ENCODE measurements around the gene HLA-DQA1. TPM values are rescaled to one million over a fixed set of nuclear protein-coding genes. Genes with fewer than 3 reads are reported as not detected.
A peak's percentile ranks its signal among the peaks of the same experiment; 100 is the strongest.

HLA-DQA1 gene
- total RNA-seq, 1 donor from 2014 or later, result 6.3 TPM

DNA sequence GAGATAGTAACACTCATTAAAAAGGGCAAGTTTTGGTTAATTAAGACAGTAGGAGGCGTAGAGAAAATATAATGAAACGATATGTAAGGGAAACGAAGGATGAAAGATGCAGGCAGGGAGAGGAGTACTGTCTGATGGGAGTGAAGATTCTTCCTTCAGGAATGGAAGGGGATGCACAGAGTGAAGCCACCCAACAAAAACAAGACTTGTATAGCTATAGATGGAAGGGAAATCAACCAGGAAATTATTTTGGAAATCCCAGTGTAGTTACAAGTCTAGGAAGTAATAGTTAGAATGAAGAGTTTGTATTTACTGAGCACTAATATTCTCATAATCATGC lies 27.8 kb upstream of the HLA-DQA1 start:
- H3K4me1 Mint-ChIP-seq (ENCODE audit: low read depth), result peaks cover 16% of the 10 kb centered on the region
- H3K9me3 Mint-ChIP-seq, result no peaks in the 10 kb centered on the region
- no peak for DNase-seq (ENCODE audit: low spot score)
- intact Hi-C loops (cut with micrococcal nuclease), result loop anchor here (10.0 kb wide), 1 partner anchor 735 kb away; no protein-coding TSS in a partner anchor
- peaks cover 10% of the 10 kb centered on the region for H3K27me3 Mint-ChIP-seq (ENCODE audit: low read depth)
- no peak overlapping the region for H3K27ac Mint-ChIP-seq
- no peak overlapping the region for H3K4me3 Mint-ChIP-seq (ENCODE audit: low read depth)
- no peaks in the 10 kb centered on the region for H3K36me3 Mint-ChIP-seq (ENCODE audit: low read depth)

DNA sequence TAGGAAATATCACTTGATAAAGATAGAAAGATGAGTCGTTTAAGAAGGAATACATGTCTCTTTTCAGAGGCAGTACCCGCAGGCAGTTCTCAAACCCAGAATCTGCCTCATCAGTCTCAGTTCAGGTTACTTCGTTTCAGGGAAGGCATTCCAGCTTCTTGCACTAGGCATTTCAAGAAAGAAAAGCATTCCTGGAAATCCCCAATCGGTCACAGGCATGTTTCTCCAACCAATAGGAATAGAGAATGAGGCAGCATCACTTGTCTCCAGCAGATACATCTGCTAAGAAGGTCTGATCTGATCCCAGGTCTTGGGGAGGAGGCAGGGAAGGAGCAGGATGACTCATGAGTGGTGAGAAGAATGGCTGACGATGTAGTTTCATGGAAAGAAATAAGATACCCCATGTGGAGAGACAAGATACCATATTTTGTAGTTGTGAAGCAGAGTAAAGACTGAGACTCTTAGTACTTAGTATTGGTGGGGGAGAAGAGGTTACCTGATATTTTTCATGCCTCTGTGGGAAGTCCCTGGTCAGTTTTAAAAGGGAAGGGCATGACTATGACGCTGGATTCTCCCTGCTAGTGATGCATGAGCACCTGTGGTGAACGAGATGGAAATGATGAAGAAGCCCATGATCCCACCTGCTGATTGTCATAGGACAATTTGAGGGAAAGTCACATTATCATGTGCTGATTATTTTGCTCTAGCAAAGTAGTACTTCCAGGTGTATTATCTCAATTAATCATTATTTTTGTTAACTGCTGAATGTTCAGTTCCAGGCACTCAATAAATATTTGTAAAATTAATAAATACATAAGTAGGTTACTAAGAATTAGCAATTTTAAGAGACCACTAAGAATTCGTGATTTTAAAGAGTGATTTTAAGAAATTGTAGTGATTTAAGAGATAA lies 27.2 kb upstream of the HLA-DQA1 start:
- peak; percentile 50 for DNase-seq (ENCODE audit: low spot score)
- Mint-ChIP-seq H3K4me3 (ENCODE audit: low read depth) (no peak overlapping the region), H3K27ac (no peak overlapping the region), H3K27me3 (ENCODE audit: low read depth) (peaks cover 10% of the 10 kb centered on the region), H3K36me3 (ENCODE audit: low read depth) (no peaks in the 10 kb centered on the region), H3K4me1 (ENCODE audit: low read depth) (peaks cover 10% of the 10 kb centered on the region), H3K9me3 (no peaks in the 10 kb centered on the region)
- intact Hi-C loops (cut with micrococcal nuclease), result loop anchor here (1.0 to 10.0 kb wide), 2 partner anchors 12 to 735 kb away; no protein-coding TSS in a partner anchor

GRCh38 chr6:32610682-32611296 lies 26.4 kb upstream of the HLA-DQA1 start:
- H3K4me1 Mint-ChIP-seq (ENCODE audit: low read depth), result peaks cover 11% of the 10 kb centered on the region
- intact Hi-C loops (cut with micrococcal nuclease), result loop anchor here (1.0 kb wide), 1 partner anchor 12 kb away; no protein-coding TSS in a partner anchor
- DNase-seq (ENCODE audit: low spot score), result no peak
- H3K9me3 Mint-ChIP-seq, result no peaks in the 10 kb centered on the region
- H3K27me3 Mint-ChIP-seq (ENCODE audit: low read depth), result peaks cover 10% of the 10 kb centered on the region
- no peak overlapping the region for H3K27ac Mint-ChIP-seq
- H3K4me3 Mint-ChIP-seq (ENCODE audit: low read depth), result no peak overlapping the region
- H3K36me3 Mint-ChIP-seq (ENCODE audit: low read depth), result no peaks in the 10 kb centered on the region

DNA sequence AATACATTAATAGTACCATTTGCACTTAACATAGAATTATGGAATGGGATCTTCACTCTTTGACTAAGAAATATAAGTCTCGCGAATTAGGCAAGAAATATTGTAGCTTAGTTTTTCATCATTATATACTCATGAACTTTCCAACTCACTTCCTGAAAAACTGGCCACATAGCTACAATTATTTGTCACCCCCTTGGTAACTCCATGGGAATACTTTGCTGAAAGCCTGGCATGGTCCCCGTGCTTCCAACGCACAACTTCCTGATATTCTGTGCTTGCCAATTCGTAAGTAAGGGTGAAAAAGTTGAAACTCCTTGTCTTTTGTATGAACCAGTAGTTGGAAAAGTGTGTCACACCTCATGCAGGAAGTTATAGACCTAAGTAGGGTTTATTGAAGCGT lies 23.7 kb upstream of the HLA-DQA1 start:
- Mint-ChIP-seq H3K4me3 (ENCODE audit: low read depth) (no peak overlapping the region), H3K9me3 (peaks cover 18% of the 10 kb centered on the region), H3K36me3 (ENCODE audit: low read depth) (peaks cover 9% of the 10 kb centered on the region), H3K4me1 (ENCODE audit: low read depth) (peaks cover 11% of the 10 kb centered on the region), H3K27me3 (ENCODE audit: low read depth) (peaks cover 6% of the 10 kb centered on the region), H3K27ac (no peak overlapping the region)
- intact Hi-C loops (cut with micrococcal nuclease), result no loop called here
- DNase-seq (ENCODE audit: low spot score), result no peak

GRCh38 chr6:32614366-32615081 lies 22.7 kb upstream of the HLA-DQA1 start:
- intact Hi-C loops (cut with micrococcal nuclease), result no loop called here
- no peak for DNase-seq (ENCODE audit: low spot score)
- no peak overlapping the region for H3K27ac Mint-ChIP-seq
- H3K4me1 Mint-ChIP-seq (ENCODE audit: low read depth), result peaks cover 11% of the 10 kb centered on the region
- peaks cover 6% of the 10 kb centered on the region for H3K27me3 Mint-ChIP-seq (ENCODE audit: low read depth)
- H3K9me3 Mint-ChIP-seq, result peaks cover 24% of the 10 kb centered on the region
- H3K36me3 Mint-ChIP-seq (ENCODE audit: low read depth), result peaks cover 13% of the 10 kb centered on the region
- H3K4me3 Mint-ChIP-seq (ENCODE audit: low read depth), result no peak overlapping the region

- intact Hi-C loops (cut with micrococcal nuclease), result no loop called here
- Mint-ChIP-seq H3K9me3 (peaks cover 29% of the 10 kb centered on the region), H3K27me3 (ENCODE audit: low read depth) (peaks cover 6% of the 10 kb centered on the region), H3K36me3 (ENCODE audit: low read depth) (peaks cover 20% of the 10 kb centered on the region), H3K27ac (no peak overlapping the region), H3K4me3 (ENCODE audit: low read depth) (no peak overlapping the region), H3K4me1 (ENCODE audit: low read depth) (peaks cover 13% of the 10 kb centered on the region)
- DNase-seq (ENCODE audit: low spot score), result no peak
These were observed 21.2 kb upstream of the HLA-DQA1 start for GRCh38 chr6:32615885-32616532.

GRCh38 chr6:32617751-32618150 lies 19.5 kb upstream of the HLA-DQA1 start:
- no peak for DNase-seq (ENCODE audit: low spot score)
- H3K4me3 Mint-ChIP-seq (ENCODE audit: low read depth), result no peak overlapping the region
- H3K27me3 Mint-ChIP-seq (ENCODE audit: low read depth), result no peaks in the 10 kb centered on the region
- H3K27ac Mint-ChIP-seq, result no peak overlapping the region
- H3K4me1 Mint-ChIP-seq (ENCODE audit: low read depth), result peaks cover 28% of the 10 kb centered on the region
- peaks cover 29% of the 10 kb centered on the region for H3K9me3 Mint-ChIP-seq
- H3K36me3 Mint-ChIP-seq (ENCODE audit: low read depth), result peaks cover 23% of the 10 kb centered on the region
- intact Hi-C loops (cut with micrococcal nuclease), result no loop called here

GRCh38 chr6:32621372-32621771 lies 15.8 kb upstream of the HLA-DQA1 start:
- no peak overlapping the region for H3K27ac Mint-ChIP-seq
- peaks cover 29% of the 10 kb centered on the region for H3K9me3 Mint-ChIP-seq
- no peaks in the 10 kb centered on the region for H3K27me3 Mint-ChIP-seq (ENCODE audit: low read depth)
- intact Hi-C loops (cut with micrococcal nuclease), result no loop called here
- no peak for DNase-seq (ENCODE audit: low spot score)
- peaks cover 46% of the 10 kb centered on the region for H3K4me1 Mint-ChIP-seq (ENCODE audit: low read depth)
- H3K4me3 Mint-ChIP-seq (ENCODE audit: low read depth), result no peak overlapping the region
- H3K36me3 Mint-ChIP-seq (ENCODE audit: low read depth), result peaks cover 23% of the 10 kb centered on the region

- peaks cover 20% of the 10 kb centered on the region for H3K36me3 Mint-ChIP-seq (ENCODE audit: low read depth)
- peaks cover 18% of the 10 kb centered on the region for H3K9me3 Mint-ChIP-seq
- peak overlapping the region; percentile 85 for H3K27ac Mint-ChIP-seq
- intact Hi-C loops (cut with micrococcal nuclease), result loop anchor here (1.0 to 2.0 kb wide), 3 partner anchors 12 to 63 kb away; partner anchors contain the start of gene HLA-DQB1
- no peaks in the 10 kb centered on the region for H3K27me3 Mint-ChIP-seq (ENCODE audit: low read depth)
- peaks cover 52% of the 10 kb centered on the region for H3K4me1 Mint-ChIP-seq (ENCODE audit: low read depth)
- DNase-seq (ENCODE audit: low spot score), result peak; percentile 31
- peak overlapping the region; percentile 54 for H3K4me3 Mint-ChIP-seq (ENCODE audit: low read depth)
These were observed 14.4 kb upstream of the HLA-DQA1 start for GRCh38 chr6:32622545-32623401.

DNA sequence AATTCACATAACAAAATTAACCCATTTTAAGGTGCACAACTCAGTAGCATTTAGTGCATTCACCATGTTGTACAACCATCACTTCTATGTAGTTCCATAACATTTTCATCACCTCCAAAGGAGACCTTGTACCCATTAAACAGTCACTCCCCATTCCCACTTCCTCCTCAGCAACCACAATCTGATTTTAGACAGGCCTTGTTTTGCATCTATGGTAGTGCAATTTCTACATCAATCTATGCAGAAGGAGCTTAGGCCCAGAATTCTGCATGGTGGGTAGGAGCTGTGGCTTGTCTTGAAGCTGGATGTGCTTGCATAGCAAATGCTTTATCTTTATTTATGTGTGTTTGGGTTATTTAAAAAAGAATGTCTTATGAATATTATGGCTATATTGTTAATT lies 13.5 kb upstream of the HLA-DQA1 start:
- Mint-ChIP-seq H3K27ac (peak overlapping the region; percentile 59), H3K9me3 (peaks cover 8% of the 10 kb centered on the region), H3K4me3 (ENCODE audit: low read depth) (peak overlapping the region; percentile 16), H3K36me3 (ENCODE audit: low read depth) (peaks cover 14% of the 10 kb centered on the region), H3K4me1 (ENCODE audit: low read depth) (peaks cover 55% of the 10 kb centered on the region), H3K27me3 (ENCODE audit: low read depth) (no peaks in the 10 kb centered on the region)
- DNase-seq (ENCODE audit: low spot score), result peak; percentile 18
- intact Hi-C loops (cut with micrococcal nuclease), result loop anchor here (1.0 to 2.0 kb wide), 2 partner anchors 43 to 62 kb away; partner anchors contain the start of gene HLA-DQB1

- peaks cover 11% of the 10 kb centered on the region for H3K36me3 Mint-ChIP-seq (ENCODE audit: low read depth)
- peaks cover 55% of the 10 kb centered on the region for H3K4me1 Mint-ChIP-seq (ENCODE audit: low read depth)
- no peaks in the 10 kb centered on the region for H3K27me3 Mint-ChIP-seq (ENCODE audit: low read depth)
- intact Hi-C loops (cut with micrococcal nuclease), result no loop called here
- peak overlapping the region; percentile 7 for H3K4me3 Mint-ChIP-seq (ENCODE audit: low read depth)
- peaks cover 5% of the 10 kb centered on the region for H3K9me3 Mint-ChIP-seq
- no peak overlapping the region for H3K27ac Mint-ChIP-seq
- no peak for DNase-seq (ENCODE audit: low spot score)
These were observed 12.6 kb upstream of the HLA-DQA1 start for GRCh38 chr6:32624565-32624964.

Measured in activated T-helper 2 cell treated with anti-CD3 and anti-CD28 coated beads, Interferon-gamma antibody, Interleukin-2, Interleukin-4, amounts not matched to agents 10 μg/mL and 5 μg/mL and 100 μg/mL, durations not matched to agents 14 hours and 24 hours and 36 hours (primary cell).